HepG2 (cell line): ENCODE results near the gene EFNA2. TPM values are rescaled to one million over a fixed set of nuclear protein-coding genes. Genes with fewer than 3 reads are reported as not detected.

Experiments
- ARNT2 ChIP-seq: sonication (generic); formaldehyde crosslinking; IDR thresholded peaks from 2 replicates; pipeline ENCODE4 v1.8.0; 2022; ENCODE audit warnings: mild to moderate bottlenecking, low read depth, missing genetic modification reagents, moderate library complexity
- GPBP1L1 ChIP-seq: sonication (generic); formaldehyde crosslinking; IDR thresholded peaks from 2 replicates; pipeline ENCODE4 v1.5.0; 2020; ENCODE audit warnings: mild to moderate bottlenecking, missing genetic modification reagents
- HOXA9 ChIP-seq: sonication (generic); formaldehyde crosslinking; IDR thresholded peaks from 2 replicates; pipeline ENCODE4 v1.8.1; 2022; ENCODE audit warnings: missing genetic modification reagents, mild to moderate bottlenecking, moderate library complexity, borderline replicate concordance
- KLF15 ChIP-seq: sonication (generic); formaldehyde crosslinking; IDR thresholded peaks from 2 replicates; pipeline ENCODE4 v1.8.1; 2023; ENCODE audit warnings: borderline replicate concordance, mild to moderate bottlenecking, inconsistent platforms, missing genetic modification reagents, mixed read lengths
- LBX2 ChIP-seq: sonication (generic); formaldehyde crosslinking; IDR thresholded peaks from 2 replicates; pipeline ENCODE4 v1.5.0; 2020; ENCODE audit warnings: missing genetic modification reagents, mild to moderate bottlenecking, borderline replicate concordance
- SALL1 ChIP-seq: sonication (generic); formaldehyde crosslinking; IDR thresholded peaks from 2 replicates; pipeline ENCODE4 v1.8.0; 2022; ENCODE audit warnings: mild to moderate bottlenecking, missing genetic modification reagents
- SKIL ChIP-seq: sonication (generic); formaldehyde crosslinking; IDR thresholded peaks from 2 replicates; pipeline ENCODE4 v1.8.0; 2022; ENCODE audit warnings: missing genetic modification reagents, mild to moderate bottlenecking, moderate library complexity, borderline replicate concordance
- SRSF1 ChIP-seq: fragments of 200-400 bp; formaldehyde crosslinking; optimal IDR thresholded peaks from 2 replicates; pipeline ENCODE3; 2017; ENCODE audit warnings: mild to moderate bottlenecking, low read depth, low read length, moderate library complexity
- ZFY ChIP-seq: sonication (generic); formaldehyde crosslinking; IDR thresholded peaks from 2 replicates; pipeline ENCODE4 v1.4.0; 2020; ENCODE audit warnings: missing genetic modification reagents
- ZNF142 ChIP-seq: sonication (generic); formaldehyde crosslinking; IDR thresholded peaks from 2 replicates; pipeline ENCODE4 v1.4.0; 2020; ENCODE audit warnings: missing genetic modification reagents
- ZNF263 ChIP-seq: sonication (generic); formaldehyde crosslinking; IDR thresholded peaks from 2 replicates; pipeline ENCODE4 v1.4.0; 2020; ENCODE audit warnings: missing genetic modification reagents
- ZNF446 ChIP-seq: sonication (generic); formaldehyde crosslinking; IDR thresholded peaks from 2 replicates; pipeline ENCODE4 v1.5.0; 2020; ENCODE audit warnings: mild to moderate bottlenecking, missing genetic modification reagents
- ZNF576 ChIP-seq: sonication (generic); formaldehyde crosslinking; IDR thresholded peaks from 2 replicates; pipeline ENCODE4 v1.4.0; 2020; ENCODE audit warnings: mild to moderate bottlenecking, missing genetic modification reagents
- ZNF652 ChIP-seq: IDR thresholded peaks from 2 replicates; pipeline ENCODE4 v1.6.1; 2016; ENCODE audit warnings: low read depth, borderline replicate concordance
- ZNF670 ChIP-seq: sonication (generic); formaldehyde crosslinking; IDR thresholded peaks from 2 replicates; pipeline ENCODE4 v1.8.0; 2022; ENCODE audit warnings: mild to moderate bottlenecking, missing genetic modification reagents, borderline replicate concordance
- ZNF768 ChIP-seq: sonication (generic); formaldehyde crosslinking; IDR thresholded peaks from 2 replicates; pipeline ENCODE4 v1.4.0; 2020; ENCODE audit warnings: missing genetic modification reagents
- polyA plus RNA-seq, 8 experiments: library from polyadenylated mRNA; depleted of rRNA in 3 of 8; stranded (reverse) in 7 of 8; unstranded in 1 of 8; fragments of >200 nt; fragmentation: Illumina TruSeq in 4 of 8; extraction: Trizol in 4 of 8; gene quantifications; 2 replicates each; pipeline versions ENCODE4 v1.2.1 to v1.2.3, GENCODE V29; 2011 to 2016; ENCODE audit warnings: low read depth in 4 of 8, missing spikeins in 1 of 8, mixed read lengths in 1 of 8; ENCODE audit not compliant: insufficient read depth in 1 of 8
- total RNA-seq, 5 experiments: library from RNA; depleted of rRNA; stranded (reverse); fragments of >200 nt; fragmentation: Illumina TruSeq; extraction: Trizol; gene quantifications; 2 replicates each; pipeline ENCODE4 v1.2.3, GENCODE V29; 2016; ENCODE audit warnings: low read depth in 1 of 5

Gene EFNA2
- total and polyA plus RNA-seq, 2 of the 13 experiments (the other 11 are each of a cell fraction or from before 2014, with no cell fraction given), result 6.0 to 9.9 TPM

- no peak for TF ChIP-seq ZNF446 (CRISPR knock-in tag)
- TF ChIP-seq SALL1 (CRISPR knock-in tag), result peak; percentile 45; the same call in 1 of the 2 replicates
- TF ChIP-seq HOXA9, result no peak
- TF ChIP-seq ZNF576, result no peak
- no peak for TF ChIP-seq ZNF142 (CRISPR knock-in tag)
- no peak for TF ChIP-seq ZNF263
- TF ChIP-seq SKIL (CRISPR knock-in tag), result no peak
- no peak for TF ChIP-seq KLF15 (CRISPR knock-in tag)
- peak; percentile 75 for TF ChIP-seq ARNT2
- TF ChIP-seq SRSF1, result no peak
- no peak for TF ChIP-seq GPBP1L1
- peak; percentile 33; the same call in 1 of the 2 replicates for TF ChIP-seq ZNF768 (CRISPR knock-in tag)
- TF ChIP-seq ZFY (CRISPR knock-in tag), result peak; percentile 39; the same call in 1 of the 2 replicates
- TF ChIP-seq ZNF670, result no peak
- TF ChIP-seq ZNF652, result no peak
- TF ChIP-seq LBX2 (CRISPR knock-in tag), result no peak
Observed at GRCh38 chr19:1315470-1316166, 29.9 kb downstream of the EFNA2 start (continued).
